Activated naive CD8-positive, alpha-beta T cell treated with anti-CD3 and anti-CD28 coated beads, Interleukin-2, amount 10 ng/mL, durations not matched to agents 7 days and 5 days (primary cell): ENCODE measurements around the gene RUVBL2. TPM values are rescaled to one million over a fixed set of nuclear protein-coding genes. Genes with fewer than 3 reads are reported as not detected.
A peak's percentile ranks its signal among the peaks of the same experiment; 100 is the strongest.

Experiments
- ATAC-seq: fragments of 150-1000 bp; cut with Tn5 transposase; one replicate; pipeline ENCODE4 v1.10.0; 2021; ENCODE audit warnings: low read depth, moderate library complexity
- POLR2A ChIA-PET: fragments of 350-600 bp; sonication (Branson Sonifier 250); formaldehyde crosslinking; loops from one replicate; lab custom pipeline; 2021; ENCODE audit warnings: antibody characterized with exemption; lab: Charles Lee
- DNase-seq: peaks from one replicate; pipeline ENCODE4 v3.0.0; 2021
- H3K27ac Mint-ChIP-seq: one replicate; pipeline ENCODE4 v1.8.0; 2022; ENCODE audit warnings: mild to moderate bottlenecking, mixed read lengths
- H3K27me3 Mint-ChIP-seq: one replicate; pipeline ENCODE4 v1.8.0; 2022; ENCODE audit warnings: mild to moderate bottlenecking, moderate library complexity, mixed read lengths
- H3K36me3 Mint-ChIP-seq: one replicate; pipeline ENCODE4 v1.8.0; 2021; ENCODE audit warnings: mild to moderate bottlenecking, mixed read lengths
- H3K4me1 Mint-ChIP-seq: one replicate; pipeline ENCODE4 v1.8.0; 2021; ENCODE audit warnings: mixed read lengths
- H3K4me3 Mint-ChIP-seq: one replicate; pipeline ENCODE4 v1.8.0; 2022; ENCODE audit warnings: mild to moderate bottlenecking, moderate library complexity, mixed read lengths
- H3K9me3 Mint-ChIP-seq: one replicate; pipeline ENCODE4 v1.8.0; 2021; ENCODE audit warnings: mixed read lengths
- total RNA-seq, 2 experiments: library from RNA; stranded (reverse); gene quantifications; one replicate each; pipeline ENCODE4 v1.2.3, GENCODE V29; 2021

Gene RUVBL2
- total RNA-seq, 2 experiments from 2014 or later = 71.3 to 76.1 TPM

GRCh38 chr19:49004133-49004532 lies 10.4 kb downstream of the RUVBL2 start:
- DNase-seq (no peak), ATAC-seq (no peak)
- Mint-ChIP-seq H3K36me3 (peaks cover 1% of the 10 kb centered on the region), H3K27me3 (no peaks in the 10 kb centered on the region), H3K4me3 (no peak overlapping the region), H3K27ac (no peak overlapping the region), H3K9me3 (no peaks in the 10 kb centered on the region), H3K4me1 (peaks cover 7% of the 10 kb centered on the region)
- POLR2A ChIA-PET = interaction anchor here (0.6 to 1.5 kb wide), 2 partner anchors 10 to 403 kb away, joined by 3 to 5 read pairs; partner anchors contain the start of gene RUVBL2

- H3K4me3 Mint-ChIP-seq = no peak overlapping the region
These were observed 11.4 kb downstream of the RUVBL2 start for GRCh38 chr19:49004964-49005614.

GRCh38 chr19:49006905-49007304 lies 13.2 kb downstream of the RUVBL2 start:
- H3K27ac Mint-ChIP-seq = no peak overlapping the region
- POLR2A ChIA-PET = interaction anchor here (1.1 kb wide), 1 partner anchor 13 kb away, joined by 7 read pairs; the partner anchor contains the start of gene RUVBL2
- H3K4me1 Mint-ChIP-seq = no peaks in the 10 kb centered on the region
- DNase-seq (no peak), ATAC-seq (no peak)
- peaks cover 4% of the 10 kb centered on the region for H3K36me3 Mint-ChIP-seq
- no peaks in the 10 kb centered on the region for H3K9me3 Mint-ChIP-seq
- H3K4me3 Mint-ChIP-seq = no peak overlapping the region
- H3K27me3 Mint-ChIP-seq = no peaks in the 10 kb centered on the region

More at GRCh38 chr19:49004964-49005614, 11.4 kb downstream of the RUVBL2 start:
- Mint-ChIP-seq H3K9me3 (no peaks in the 10 kb centered on the region), H3K4me1 (no peaks in the 10 kb centered on the region), H3K27me3 (no peaks in the 10 kb centered on the region), H3K27ac (no peak overlapping the region), H3K36me3 (peaks cover 1% of the 10 kb centered on the region)
- POLR2A ChIA-PET = interaction anchor here (0.8 to 1.5 kb wide), 2 partner anchors 11 to 83 kb away, joined by 3 to 5 read pairs; partner anchors contain the start of gene RUVBL2
- DNase-seq (no peak), ATAC-seq (no peak)

GRCh38 chr19:49009828-49010227 lies 16.1 kb downstream of the RUVBL2 start:
- DNase-seq = no peak
- H3K4me1 Mint-ChIP-seq = no peaks in the 10 kb centered on the region
- no peaks in the 10 kb centered on the region for H3K27me3 Mint-ChIP-seq
- POLR2A ChIA-PET = no interaction called here
- H3K9me3 Mint-ChIP-seq = no peaks in the 10 kb centered on the region
- no peak overlapping the region for H3K27ac Mint-ChIP-seq
- no peak for ATAC-seq
- H3K4me3 Mint-ChIP-seq = no peak overlapping the region
- H3K36me3 Mint-ChIP-seq = peaks cover 4% of the 10 kb centered on the region

GRCh38 chr19:49010453-49010852 lies 16.8 kb downstream of the RUVBL2 start:
- H3K4me1 Mint-ChIP-seq = no peaks in the 10 kb centered on the region
- POLR2A ChIA-PET = interaction anchor here (0.6 kb wide), 1 partner anchor 806 kb away, joined by 3 read pairs; no protein-coding TSS in a partner anchor
- ATAC-seq (no peak), DNase-seq (no peak)
- H3K36me3 Mint-ChIP-seq = peaks cover 3% of the 10 kb centered on the region
- no peaks in the 10 kb centered on the region for H3K9me3 Mint-ChIP-seq
- no peaks in the 10 kb centered on the region for H3K27me3 Mint-ChIP-seq
- H3K27ac Mint-ChIP-seq = no peak overlapping the region
- H3K4me3 Mint-ChIP-seq = no peak overlapping the region

GRCh38 chr19:49011194-49011593 lies 17.5 kb downstream of the RUVBL2 start:
- no peaks in the 10 kb centered on the region for H3K27me3 Mint-ChIP-seq

GRCh38 chr19:49014123-49014869 lies 20.6 kb downstream of the RUVBL2 start:
- peaks cover 5% of the 10 kb centered on the region for H3K27me3 Mint-ChIP-seq
- POLR2A ChIA-PET = interaction anchor here (0.5 kb wide), 1 partner anchor 436 kb away, joined by 3 read pairs; no protein-coding TSS in a partner anchor
- no peaks in the 10 kb centered on the region for H3K9me3 Mint-ChIP-seq
- H3K4me3 Mint-ChIP-seq = no peak overlapping the region
- DNase-seq (no peak), ATAC-seq (no peak)
- H3K27ac Mint-ChIP-seq = no peak overlapping the region
- peaks cover 3% of the 10 kb centered on the region for H3K36me3 Mint-ChIP-seq
- H3K4me1 Mint-ChIP-seq = peaks cover 13% of the 10 kb centered on the region

More at GRCh38 chr19:49011194-49011593, 17.5 kb downstream of the RUVBL2 start:
- no peak overlapping the region for H3K27ac Mint-ChIP-seq
- no peak for ATAC-seq
- H3K36me3 Mint-ChIP-seq = peaks cover 3% of the 10 kb centered on the region
- no peaks in the 10 kb centered on the region for H3K4me1 Mint-ChIP-seq
- POLR2A ChIA-PET = no interaction called here
- no peak for DNase-seq
- H3K4me3 Mint-ChIP-seq = no peak overlapping the region
- H3K9me3 Mint-ChIP-seq = no peaks in the 10 kb centered on the region

GRCh38 chr19:49014870-49015255 lies 21.2 kb downstream of the RUVBL2 start:
- Mint-ChIP-seq H3K4me3 (no peak overlapping the region), H3K4me1 (peaks cover 14% of the 10 kb centered on the region), H3K27me3 (peaks cover 10% of the 10 kb centered on the region), H3K36me3 (peaks cover 3% of the 10 kb centered on the region), H3K27ac (no peak overlapping the region), H3K9me3 (no peaks in the 10 kb centered on the region)
- POLR2A ChIA-PET = no interaction called here
- ATAC-seq (no peak), DNase-seq (no peak)

GRCh38 chr19:49016067-49016839 lies 22.6 kb downstream of the RUVBL2 start:
- H3K27me3 Mint-ChIP-seq = peaks cover 22% of the 10 kb centered on the region
- H3K9me3 Mint-ChIP-seq = no peaks in the 10 kb centered on the region
- H3K4me3 Mint-ChIP-seq = no peak overlapping the region
- no peak for DNase-seq
- H3K4me1 Mint-ChIP-seq = peaks cover 18% of the 10 kb centered on the region
- POLR2A ChIA-PET = no interaction called here
- no peaks in the 10 kb centered on the region for H3K36me3 Mint-ChIP-seq
- no peak overlapping the region for H3K27ac Mint-ChIP-seq
- no peak for ATAC-seq

GRCh38 chr19:49017041-49017665 lies 23.5 kb downstream of the RUVBL2 start, which contains the start of gene LHB:
TSS of gene LHB (minus strand) at chr19:49017091. CDS start at chr19:49017081, 10 bp downstream.
- DNase-seq (no peak), ATAC-seq (no peak)
- Mint-ChIP-seq H3K4me1 (peaks cover 22% of the 10 kb centered on the region), H3K27me3 (peaks cover 22% of the 10 kb centered on the region), H3K36me3 (no peaks in the 10 kb centered on the region), H3K27ac (no peak within 1 kb of the TSS), H3K9me3 (no peaks in the 10 kb centered on the region), H3K4me3 (peak within 1 kb of the TSS; percentile 81)
- POLR2A ChIA-PET = interaction anchor here (0.6 to 1.3 kb wide), 4 partner anchors 24 to 223 kb away, joined by 3 to 5 read pairs (median 3); partner anchors contain the start of genes GYS1 and RUVBL2

GRCh38 chr19:49017666-49018351 lies 24.1 kb downstream of the RUVBL2 start:
- peaks cover 22% of the 10 kb centered on the region for H3K27me3 Mint-ChIP-seq
- no peaks in the 10 kb centered on the region for H3K9me3 Mint-ChIP-seq
- peak; percentile 78 for DNase-seq
- POLR2A ChIA-PET = interaction anchor here (0.6 to 1.3 kb wide), 6 partner anchors 24 to 317 kb away, joined by 3 to 5 read pairs (median 3); partner anchors contain the start of genes CD37, GYS1 and RUVBL2
- H3K36me3 Mint-ChIP-seq = no peaks in the 10 kb centered on the region
- peak; percentile 85 for ATAC-seq
- peaks cover 22% of the 10 kb centered on the region for H3K4me1 Mint-ChIP-seq
- no peak overlapping the region for H3K27ac Mint-ChIP-seq
- peak overlapping the region; percentile 81 for H3K4me3 Mint-ChIP-seq
